HG02623 (cell line): ENCODE measurements around the gene VTA1.
"Not testable (repeated sequence)": the region's sequence is repeated elsewhere in the genome, so short reads cannot be mapped to it uniquely, and the experiment has no call there.

Source experiments
- ATAC-seq: cut with Tn5 transposase; IDR thresholded peaks from one replicate; pipeline ENCODE4 v1.9.1; 2021; ENCODE audit warnings: moderate library complexity; ENCODE audit not compliant: unreplicated experiment

The VTA1 gene

DNA sequence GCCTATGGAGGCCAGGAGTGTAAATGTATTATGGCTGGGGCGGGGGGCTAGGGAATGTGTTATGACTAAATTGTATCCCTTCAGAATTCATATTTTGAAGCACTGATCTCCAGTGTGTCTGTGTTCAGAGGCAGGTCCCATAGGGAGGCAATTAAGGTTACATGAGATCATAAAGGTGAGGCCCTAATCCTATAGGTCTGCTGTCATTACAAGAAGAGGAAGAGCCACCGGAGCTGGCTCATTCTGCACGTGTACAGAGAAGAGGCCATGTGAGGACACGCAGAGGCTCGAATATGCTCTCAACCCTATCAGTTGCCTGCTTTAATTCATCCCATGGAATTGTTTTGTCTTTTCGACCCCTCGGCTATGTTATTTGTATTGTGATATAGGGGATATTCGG, 76.9 kb downstream of the VTA1 start:
- no peak for ATAC-seq

GRCh38 chr6:142225115-142225514, 78.1 kb downstream of the VTA1 start:
- ATAC-seq = no peak

GRCh38 chr6:142225552-142225951, 78.5 kb downstream of the VTA1 start:
- no peak for ATAC-seq

GRCh38 chr6:142226731-142227130, 79.7 kb downstream of the VTA1 start:
- no peak for ATAC-seq

GRCh38 chr6:142229518-142230270, 82.6 kb downstream of the VTA1 start:
- not testable (repeated sequence) for ATAC-seq

GRCh38 chr6:142232206-142233044, 85.4 kb downstream of the VTA1 start:
- ATAC-seq = not testable (repeated sequence)

DNA sequence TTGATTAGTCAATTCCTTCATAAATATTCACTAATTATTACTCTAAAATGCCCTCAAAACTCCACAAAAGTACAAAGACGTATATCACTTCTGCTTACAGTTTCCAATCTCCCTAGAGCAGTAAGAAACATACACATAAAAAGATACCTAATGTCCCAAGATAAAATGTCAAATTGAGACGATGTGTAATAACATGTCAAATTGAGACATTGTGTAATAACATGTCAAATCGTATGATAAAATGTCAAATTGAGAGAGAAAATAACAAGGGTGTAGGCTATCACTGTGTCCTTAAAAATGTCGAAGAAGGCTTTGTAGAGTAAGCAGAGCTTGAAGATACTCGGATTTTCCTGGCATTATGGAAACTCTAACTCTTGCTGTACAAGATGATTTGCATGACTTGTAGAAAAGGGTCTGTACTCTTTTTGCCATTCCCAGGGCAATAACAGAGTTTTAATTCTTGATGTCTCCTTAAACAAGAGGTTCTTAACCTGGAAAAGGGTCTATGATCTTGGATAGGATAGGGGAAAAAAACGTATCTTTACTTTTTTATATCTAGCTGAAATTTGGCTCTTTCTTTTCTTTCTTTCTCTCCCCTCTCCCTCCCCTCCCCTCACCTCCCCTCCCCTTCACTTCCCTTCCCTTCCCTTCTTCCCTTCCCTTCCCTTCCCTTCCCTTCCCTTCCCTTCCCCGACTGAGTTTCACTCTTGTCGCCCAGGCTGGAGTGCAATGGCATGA, 87.1 kb downstream of the VTA1 start:
- no peak for ATAC-seq

DNA sequence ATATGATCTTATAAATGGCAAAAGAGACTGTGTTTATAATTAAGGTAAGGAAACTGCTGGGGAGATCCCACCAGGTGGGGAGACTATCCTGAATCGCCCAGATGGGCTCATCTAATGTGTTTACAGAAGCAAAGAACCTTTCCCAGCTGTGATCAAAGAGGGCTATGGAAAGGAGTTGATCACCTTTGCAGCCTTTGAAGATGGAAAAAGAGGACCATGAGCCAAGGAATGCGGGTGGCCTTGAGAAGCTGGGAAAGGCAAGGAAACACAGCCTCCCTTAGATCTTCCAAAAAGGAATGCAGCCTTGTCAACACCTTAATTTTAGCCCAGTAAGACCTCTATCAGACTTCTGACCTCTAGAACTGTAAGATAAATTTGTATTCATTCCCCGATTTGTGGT, 88.2 kb downstream of the VTA1 start:
- no peak for ATAC-seq

GRCh38 chr6:142235791-142236190, 88.7 kb downstream of the VTA1 start:
- ATAC-seq = no peak

GRCh38 chr6:142236691-142237090, 89.6 kb downstream of the VTA1 start:
- no peak for ATAC-seq

- no peak for ATAC-seq
These were observed 91.8 kb downstream of the VTA1 start for GRCh38 chr6:142238881-142239280.

- no peak for ATAC-seq
These were observed 93.1 kb downstream of the VTA1 start for GRCh38 chr6:142240179-142240578.

GRCh38 chr6:142241061-142241460, 94.0 kb downstream of the VTA1 start:
- no peak for ATAC-seq

- ATAC-seq = no peak
These were observed 95.2 kb downstream of the VTA1 start for GRCh38 chr6:142242269-142242668.

DNA sequence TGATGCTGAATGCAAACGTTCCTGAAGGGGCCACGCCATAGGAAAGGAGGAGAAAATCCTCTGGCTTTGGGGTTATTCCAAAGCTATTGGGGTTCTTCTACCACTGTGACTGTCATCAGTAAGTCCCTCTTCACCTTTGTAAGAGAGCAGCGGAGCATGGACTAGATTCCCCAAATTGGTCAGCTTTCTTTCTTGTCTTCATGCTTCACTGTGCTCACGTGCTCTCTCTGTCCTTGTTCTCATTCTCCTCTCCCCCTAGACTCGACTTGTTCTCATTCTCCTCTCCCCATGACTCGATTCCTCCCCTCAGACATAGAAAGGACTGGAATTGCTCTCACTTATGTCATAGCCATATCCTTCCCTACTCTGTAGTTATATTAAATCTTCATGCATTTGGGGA, 99.9 kb downstream of the VTA1 start:
- no peak for ATAC-seq

DNA sequence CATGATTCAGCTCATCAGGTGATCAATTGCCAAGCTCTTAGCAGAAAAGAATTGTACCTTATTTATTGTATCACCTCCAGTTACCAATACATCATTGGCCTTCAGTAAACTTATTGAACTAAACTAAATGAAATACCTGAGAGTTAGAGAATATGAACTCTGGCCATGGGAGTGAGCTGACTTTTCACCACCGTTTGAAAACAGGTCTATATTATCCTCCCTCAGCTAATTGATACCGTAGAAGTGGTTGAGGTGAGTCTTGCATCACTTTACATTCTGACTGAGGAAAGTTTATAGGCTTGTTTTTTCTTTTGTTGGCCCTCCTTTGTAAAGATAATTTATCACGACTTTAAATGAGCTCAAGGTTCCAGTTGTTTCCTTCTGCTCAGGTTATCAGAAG, 102.2 kb downstream of the VTA1 start:
- ATAC-seq = no peak

- ATAC-seq = no peak
These were observed 104.9 kb downstream of the VTA1 start for GRCh38 chr6:142251930-142252445.

DNA sequence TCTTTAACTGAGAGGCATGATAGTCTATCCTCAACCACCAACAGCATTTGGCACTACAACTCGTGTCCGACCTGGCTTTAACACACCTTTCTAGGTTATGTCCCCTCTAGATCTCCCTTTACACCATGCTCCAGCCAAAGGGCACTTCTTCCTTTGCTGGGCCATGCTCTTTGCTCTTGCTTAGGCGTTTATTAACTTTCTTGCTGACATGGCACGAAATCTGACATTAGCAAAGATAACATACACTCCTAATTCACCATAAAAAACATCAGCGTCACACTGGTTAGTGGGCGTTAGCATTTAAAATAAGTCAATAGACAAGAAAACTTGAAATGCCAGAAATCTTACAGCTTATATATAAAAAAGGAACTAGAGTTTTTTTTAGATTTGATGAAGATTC, 107.5 kb downstream of the VTA1 start:
- ATAC-seq = no peak

- ATAC-seq = no peak
These were observed 108.7 kb downstream of the VTA1 start for GRCh38 chr6:142255785-142256184.

GRCh38 chr6:142258305-142258704, 111.2 kb downstream of the VTA1 start:
- ATAC-seq = no peak

DNA sequence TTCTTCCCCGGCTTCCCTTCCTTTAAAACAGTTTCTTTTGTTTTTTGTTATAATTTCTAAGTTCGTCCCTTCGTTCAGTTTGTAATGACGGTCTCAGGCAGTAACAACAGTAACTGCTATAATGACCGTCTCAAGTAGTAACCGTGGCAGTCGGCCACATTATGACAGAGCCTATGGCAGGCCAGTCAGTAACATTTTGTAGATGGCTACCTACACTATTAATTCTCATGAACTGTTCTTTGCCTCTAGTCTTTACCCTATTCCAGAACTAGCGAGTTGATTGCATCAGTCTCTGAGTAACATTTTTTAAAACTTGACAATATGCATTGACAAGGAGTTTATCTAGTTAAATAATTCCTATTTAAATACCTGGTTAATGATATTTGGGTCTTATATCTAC, 111.7 kb downstream of the VTA1 start:
- no peak for ATAC-seq
